Mammary epithelial cell (primary cell): Measurements from ENCODE around the gene ATPAF1.

ENCODE experiments used
- EZH2 ChIP-seq: IDR thresholded peaks from 2 replicates; pipeline ENCODE4 v1.6.1; 2012; ENCODE audit warnings: low read length, inconsistent platforms, borderline replicate concordance
- TF ChIP-seq, protein P1 (sequence below), 2 donors: IDR thresholded peaks in 1 of 2; conservative IDR thresholded peaks in 1 of 2; 2 replicates each; pipeline ENCODE4 v1.5.1; 2011 to 2012; ENCODE audit warnings: inconsistent platforms in 2 of 2, low read length in 2 of 2, mild to moderate bottlenecking in 2 of 2, control low read depth in 1 of 2, low read depth in 1 of 2; ENCODE audit not compliant: insufficient read depth in 1 of 2; ENCODE audit errors: extremely low read depth in 1 of 2

GRCh38 chr1:46582972-46583371 is 85.2 kb downstream of the ATPAF1 start:
- TF ChIP-seq, protein P1, sequence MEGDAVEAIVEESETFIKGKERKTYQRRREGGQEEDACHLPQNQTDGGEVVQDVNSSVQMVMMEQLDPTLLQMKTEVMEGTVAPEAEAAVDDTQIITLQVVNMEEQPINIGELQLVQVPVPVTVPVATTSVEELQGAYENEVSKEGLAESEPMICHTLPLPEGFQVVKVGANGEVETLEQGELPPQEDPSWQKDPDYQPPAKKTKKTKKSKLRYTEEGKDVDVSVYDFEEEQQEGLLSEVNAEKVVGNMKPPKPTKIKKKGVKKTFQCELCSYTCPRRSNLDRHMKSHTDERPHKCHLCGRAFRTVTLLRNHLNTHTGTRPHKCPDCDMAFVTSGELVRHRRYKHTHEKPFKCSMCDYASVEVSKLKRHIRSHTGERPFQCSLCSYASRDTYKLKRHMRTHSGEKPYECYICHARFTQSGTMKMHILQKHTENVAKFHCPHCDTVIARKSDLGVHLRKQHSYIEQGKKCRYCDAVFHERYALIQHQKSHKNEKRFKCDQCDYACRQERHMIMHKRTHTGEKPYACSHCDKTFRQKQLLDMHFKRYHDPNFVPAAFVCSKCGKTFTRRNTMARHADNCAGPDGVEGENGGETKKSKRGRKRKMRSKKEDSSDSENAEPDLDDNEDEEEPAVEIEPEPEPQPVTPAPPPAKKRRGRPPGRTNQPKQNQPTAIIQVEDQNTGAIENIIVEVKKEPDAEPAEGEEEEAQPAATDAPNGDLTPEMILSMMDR (conservative IDR thresholded peaks at IDR 0.05 in 1 of 2, IDR thresholded peaks at IDR 0.05 in 1 of 2; ENCODE audit: extremely low read depth in 1 of 2, insufficient read depth in 1 of 2, low read depth in 1 of 2, low read length in 2 of 2) = no peak
- TF ChIP-seq EZH2 = no peak
